T-helper 2 cell (primary cell): ENCODE results near the gene BCAS4.

ENCODE experiments used
- DNase-seq, 5 experiments: peaks; one replicate each; pipeline versions ENCODE4 v3.0.0 to v3.0.0-alpha.2; 2012 to 2022

The BCAS4 gene

GRCh38 chr20:50916934-50917333 is 122.1 kb downstream of the BCAS4 start:
- DNase-seq, result no peak

DNA sequence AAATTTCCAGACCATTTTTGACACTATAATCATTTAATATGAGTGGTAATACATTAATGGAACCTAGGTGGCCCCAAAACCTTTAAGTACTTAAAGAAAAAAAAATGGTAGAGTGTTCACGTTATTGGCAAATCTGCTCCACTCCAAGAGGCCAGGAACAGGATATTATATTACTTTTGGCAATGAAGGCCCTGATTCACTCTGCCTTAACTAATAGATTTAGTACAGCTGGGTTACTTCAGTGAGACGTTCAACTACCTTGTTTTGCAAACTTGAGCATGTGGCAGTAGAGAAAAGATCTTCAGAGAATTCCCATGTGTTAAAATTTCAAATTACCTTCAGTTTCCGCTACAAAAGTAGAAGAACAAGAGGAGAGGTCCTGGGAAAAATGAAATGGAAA is 123.5 kb downstream of the BCAS4 start:
- no peak for DNase-seq

DNA sequence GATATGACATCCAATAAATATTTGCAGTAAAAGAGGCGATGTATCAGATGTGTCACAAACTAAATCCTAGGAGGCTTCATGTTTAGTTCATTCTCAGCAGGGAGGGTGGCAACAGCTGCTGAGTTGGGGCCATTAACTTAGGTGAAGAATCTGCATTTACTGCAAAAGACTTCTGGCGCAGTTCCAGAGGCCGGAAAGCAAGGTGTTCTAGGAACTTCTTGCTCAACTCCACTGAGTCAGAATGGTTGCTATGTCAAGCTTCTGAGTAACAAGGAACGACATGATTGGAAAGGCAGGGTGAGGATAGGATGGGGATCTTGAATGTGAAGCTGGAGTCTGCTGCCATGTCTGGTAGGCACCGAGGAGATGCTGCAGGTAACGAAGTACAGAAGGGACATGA is 124.7 kb downstream of the BCAS4 start:
- DNase-seq, result no peak

- peak in 1 of 5 experiments; percentile 45 for DNase-seq
Measured at GRCh38 chr20:50920997-50921396, 126.1 kb downstream of the BCAS4 start.

GRCh38 chr20:50921803-50922501 is 127.1 kb downstream of the BCAS4 start:
- DNase-seq, result no peak

- DNase-seq, result no peak
Measured at GRCh38 chr20:50924261-50924920, 129.5 kb downstream of the BCAS4 start.

- no peak for DNase-seq
Measured at GRCh38 chr20:50926530-50926929, 131.7 kb downstream of the BCAS4 start.
